Measurements from ENCODE around the gene IFITM5.

Gene IFITM5

GRCh38 chr11:295351-296170 lies 3.8 kb downstream of the IFITM5 start:
- Histone ChIP-seq H4K5ac (ENCODE audit: low read length) (no peak overlapping the region), H3K4ac (ENCODE audit: low read depth, low read length) (no peak overlapping the region), H2AK5ac (ENCODE audit: low read length) (no peak overlapping the region), H3K9ac (ENCODE audit: low read length) (no peak overlapping the region), H3K79me2 (ENCODE audit: control insufficient read depth, insufficient read depth, low read length) (no peaks in the 10 kb centered on the region), H3K4me1 (ENCODE audit: control insufficient read depth, low read depth, low read length) (peaks cover 11% of the 10 kb centered on the region), H3K23ac (ENCODE audit: low read length) (no peak overlapping the region), H2BK15ac (replicated peaks; ENCODE audit: low read depth) (no peak overlapping the region), H3K36me3 (ENCODE audit: control insufficient read depth, insufficient read depth, low read length) (peaks cover 8% of the 10 kb centered on the region), H2BK5ac (ENCODE audit: low read length) (no peak overlapping the region), H3K56ac (ENCODE audit: low read length) (no peak overlapping the region), H3K4me2 (ENCODE audit: low read length) (no peak overlapping the region), H3K4me3 (ENCODE audit: low read length) (no peak overlapping the region), H4K8ac (ENCODE audit: low read depth, low read length) (no peak overlapping the region), H3K27me3 (ENCODE audit: insufficient read depth, low read length, poor library complexity) (no peaks in the 10 kb centered on the region), H3K27ac (ENCODE audit: low read depth, low read length) (no peak overlapping the region), H3K79me1 (ENCODE audit: low read length) (peaks cover 1% of the 10 kb centered on the region), H2BK120ac (ENCODE audit: low read depth, low read length) (no peak overlapping the region), H3K18ac (ENCODE audit: low read length) (no peak overlapping the region)
- DNase-seq, result no peak
- WGBS (ENCODE audit: extremely low coverage, insufficient coverage, low lambda C conversion rate), result no CpG with 5 or more reads among the region's 26 CpGs

- Histone ChIP-seq H3K4me2 (ENCODE audit: low read length) (no peak overlapping the region), H2BK120ac (ENCODE audit: low read depth, low read length) (no peak overlapping the region), H3K56ac (ENCODE audit: low read length) (no peak overlapping the region), H4K5ac (ENCODE audit: low read length) (no peak overlapping the region), H3K9ac (ENCODE audit: low read length) (no peak overlapping the region), H3K23ac (ENCODE audit: low read length) (no peak overlapping the region), H2AK5ac (ENCODE audit: low read length) (no peak overlapping the region), H3K4me1 (ENCODE audit: control insufficient read depth, low read depth, low read length) (peaks cover 11% of the 10 kb centered on the region), H3K18ac (ENCODE audit: low read length) (no peak overlapping the region), H3K79me2 (ENCODE audit: control insufficient read depth, insufficient read depth, low read length) (no peaks in the 10 kb centered on the region), H2BK15ac (replicated peaks; ENCODE audit: low read depth) (no peak overlapping the region), H3K79me1 (ENCODE audit: low read length) (peaks cover 1% of the 10 kb centered on the region), H3K36me3 (ENCODE audit: control insufficient read depth, insufficient read depth, low read length) (peaks cover 8% of the 10 kb centered on the region), H3K27ac (ENCODE audit: low read depth, low read length) (no peak overlapping the region), H3K27me3 (ENCODE audit: insufficient read depth, low read length, poor library complexity) (no peaks in the 10 kb centered on the region), H4K8ac (ENCODE audit: low read depth, low read length) (no peak overlapping the region), H3K4ac (ENCODE audit: low read depth, low read length) (no peak overlapping the region), H2BK5ac (ENCODE audit: low read length) (no peak overlapping the region), H3K4me3 (ENCODE audit: low read length) (no peak overlapping the region)
- WGBS (ENCODE audit: extremely low coverage, insufficient coverage, low lambda C conversion rate), result no CpG with 5 or more reads among the region's 16 CpGs
- DNase-seq, result no peak
Observed at GRCh38 chr11:294780-295179, 4.5 kb downstream of the IFITM5 start.

- Histone ChIP-seq H2BK5ac (ENCODE audit: low read length) (no peak overlapping the region), H2BK120ac (ENCODE audit: low read depth, low read length) (no peak overlapping the region), H3K18ac (ENCODE audit: low read length) (no peak overlapping the region), H3K4me1 (ENCODE audit: control insufficient read depth, low read depth, low read length) (peaks cover 10% of the 10 kb centered on the region), H3K36me3 (ENCODE audit: control insufficient read depth, insufficient read depth, low read length) (peaks cover 8% of the 10 kb centered on the region), H3K23ac (ENCODE audit: low read length) (no peak overlapping the region), H4K5ac (ENCODE audit: low read length) (no peak overlapping the region), H2AK5ac (ENCODE audit: low read length) (no peak overlapping the region), H3K79me2 (ENCODE audit: control insufficient read depth, insufficient read depth, low read length) (no peaks in the 10 kb centered on the region), H3K4me3 (ENCODE audit: low read length) (no peak overlapping the region), H3K79me1 (ENCODE audit: low read length) (peaks cover 1% of the 10 kb centered on the region), H2BK15ac (replicated peaks; ENCODE audit: low read depth) (no peak overlapping the region), H3K27ac (ENCODE audit: low read depth, low read length) (no peak overlapping the region), H3K4ac (ENCODE audit: low read depth, low read length) (no peak overlapping the region), H3K27me3 (ENCODE audit: insufficient read depth, low read length, poor library complexity) (no peaks in the 10 kb centered on the region), H3K56ac (ENCODE audit: low read length) (no peak overlapping the region), H3K4me2 (ENCODE audit: low read length) (no peak overlapping the region), H3K9ac (ENCODE audit: low read length) (no peak overlapping the region), H4K8ac (ENCODE audit: low read depth, low read length) (no peak overlapping the region)
- whole genome bisulfite sequencing (ENCODE audit: extremely low coverage, insufficient coverage, low lambda C conversion rate), result no CpG with 5 or more reads among the region's 27 CpGs
- no peak for DNase-seq
Observed at GRCh38 chr11:293852-294661, 5.3 kb downstream of the IFITM5 start.

GRCh38 chr11:293271-293851 lies 6.0 kb downstream of the IFITM5 start:
- no peak overlapping the region for H2AK5ac ChIP-seq (ENCODE audit: low read length)
- no CpG with 5 or more reads among the region's 18 CpGs for WGBS (ENCODE audit: extremely low coverage, insufficient coverage, low lambda C conversion rate)
- H3K56ac ChIP-seq (ENCODE audit: low read length), result no peak overlapping the region
- no peak overlapping the region for H3K27ac ChIP-seq (ENCODE audit: low read depth, low read length)
- H3K4me3 ChIP-seq (ENCODE audit: low read length), result no peak overlapping the region
- no peak overlapping the region for H3K18ac ChIP-seq (ENCODE audit: low read length)
- H4K5ac ChIP-seq (ENCODE audit: low read length), result no peak overlapping the region
- H4K8ac ChIP-seq (ENCODE audit: low read depth, low read length), result no peak overlapping the region
- H3K36me3 ChIP-seq (ENCODE audit: control insufficient read depth, insufficient read depth, low read length), result peaks cover 8% of the 10 kb centered on the region
- no peak overlapping the region for H2BK15ac ChIP-seq (replicated peaks; ENCODE audit: low read depth)
- H3K4ac ChIP-seq (ENCODE audit: low read depth, low read length), result no peak overlapping the region
- H3K9ac ChIP-seq (ENCODE audit: low read length), result no peak overlapping the region
- H3K4me2 ChIP-seq (ENCODE audit: low read length), result no peak overlapping the region
- no peak overlapping the region for H3K23ac ChIP-seq (ENCODE audit: low read length)
- H3K79me1 ChIP-seq (ENCODE audit: low read length), result peaks cover 1% of the 10 kb centered on the region
- H3K4me1 ChIP-seq (ENCODE audit: control insufficient read depth, low read depth, low read length), result peaks cover 10% of the 10 kb centered on the region
- H3K27me3 ChIP-seq (ENCODE audit: insufficient read depth, low read length, poor library complexity), result no peaks in the 10 kb centered on the region
- no peak overlapping the region for H2BK5ac ChIP-seq (ENCODE audit: low read length)
- H3K79me2 ChIP-seq (ENCODE audit: control insufficient read depth, insufficient read depth, low read length), result no peaks in the 10 kb centered on the region
- no peak for DNase-seq
- no peak overlapping the region for H2BK120ac ChIP-seq (ENCODE audit: low read depth, low read length)

GRCh38 chr11:292211-293121 lies 6.9 kb downstream of the IFITM5 start:
- Histone ChIP-seq H2BK5ac (ENCODE audit: low read length) (no peak overlapping the region), H3K18ac (ENCODE audit: low read length) (no peak overlapping the region), H3K56ac (ENCODE audit: low read length) (no peak overlapping the region), H3K9ac (ENCODE audit: low read length) (no peak overlapping the region), H3K4me1 (ENCODE audit: control insufficient read depth, low read depth, low read length) (peaks cover 12% of the 10 kb centered on the region), H3K79me2 (ENCODE audit: control insufficient read depth, insufficient read depth, low read length) (no peaks in the 10 kb centered on the region), H4K8ac (ENCODE audit: low read depth, low read length) (no peak overlapping the region), H2AK5ac (ENCODE audit: low read length) (no peak overlapping the region), H3K4me2 (ENCODE audit: low read length) (no peak overlapping the region), H3K27ac (ENCODE audit: low read depth, low read length) (no peak overlapping the region), H3K79me1 (ENCODE audit: low read length) (peaks cover 1% of the 10 kb centered on the region), H4K5ac (ENCODE audit: low read length) (no peak overlapping the region), H3K4ac (ENCODE audit: low read depth, low read length) (no peak overlapping the region), H3K4me3 (ENCODE audit: low read length) (no peak overlapping the region), H2BK15ac (replicated peaks; ENCODE audit: low read depth) (no peak overlapping the region), H3K23ac (ENCODE audit: low read length) (no peak overlapping the region), H2BK120ac (ENCODE audit: low read depth, low read length) (no peak overlapping the region), H3K27me3 (ENCODE audit: insufficient read depth, low read length, poor library complexity) (no peaks in the 10 kb centered on the region), H3K36me3 (ENCODE audit: control insufficient read depth, insufficient read depth, low read length) (peaks cover 8% of the 10 kb centered on the region)
- DNase-seq, result no peak
- no CpG with 5 or more reads among the region's 29 CpGs for WGBS (ENCODE audit: extremely low coverage, insufficient coverage, low lambda C conversion rate)
